RPMI7951 (cell line): ENCODE measurements around the gene MED10. TPM values are rescaled to one million over a fixed set of nuclear protein-coding genes. Genes with fewer than 3 reads are reported as not detected.
"Not testable (repeated sequence)": the region's sequence is repeated elsewhere in the genome, so short reads cannot be mapped to it uniquely, and the experiment has no call there.

Experiments used
- DNase-seq: peaks from one replicate; pipeline ENCODE4 v3.0.0-alpha.2; 2012; ENCODE audit warnings: low read depth
- total RNA-seq: library from RNA; depleted of rRNA; stranded (reverse); fragments of >200 nt; shearing (Covaris generic); gene quantifications from 2 replicates; pipeline ENCODE4 v1.2.3, GENCODE V29; 2014

MED10 gene
- total RNA-seq, 1 experiment from 2014 or later: 10.5 TPM

DNA sequence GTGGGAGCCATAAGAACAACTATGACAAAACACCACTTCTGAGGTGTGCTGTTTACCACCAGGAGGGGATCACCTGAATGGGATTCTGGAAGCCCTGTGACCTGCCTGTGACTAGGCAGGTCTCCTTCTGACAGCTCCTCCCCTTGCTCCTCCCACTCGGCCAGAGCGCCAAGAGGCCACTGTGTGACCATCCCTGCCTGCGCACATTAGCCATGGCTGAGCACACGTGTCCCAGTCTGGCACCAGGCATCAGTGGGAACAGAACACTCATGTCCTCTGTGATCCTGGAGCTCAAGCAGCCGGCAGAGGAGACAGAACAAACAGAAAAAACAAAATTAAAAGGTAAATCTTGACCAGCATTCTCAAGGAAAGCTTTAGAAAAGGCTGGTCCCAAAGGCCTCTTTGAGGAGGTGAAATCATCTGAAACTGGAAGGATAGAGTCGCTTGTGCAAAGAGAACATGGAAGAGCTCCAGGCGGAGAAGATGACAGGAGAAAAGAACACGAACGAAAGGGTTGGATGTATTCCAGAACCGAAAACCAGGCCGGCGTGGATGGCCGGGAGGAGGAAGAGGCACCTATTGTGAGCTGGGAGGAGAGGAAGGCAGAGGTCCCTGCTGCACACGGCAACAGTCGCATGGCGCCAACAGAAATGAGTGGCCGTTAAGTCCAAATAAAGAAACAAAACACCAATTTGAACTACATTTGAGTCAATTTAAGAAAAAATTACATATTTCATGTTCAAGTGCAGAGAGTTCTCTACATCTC lies 5.1 kb downstream of the MED10 start:
- DNase-seq: no peak

DNA sequence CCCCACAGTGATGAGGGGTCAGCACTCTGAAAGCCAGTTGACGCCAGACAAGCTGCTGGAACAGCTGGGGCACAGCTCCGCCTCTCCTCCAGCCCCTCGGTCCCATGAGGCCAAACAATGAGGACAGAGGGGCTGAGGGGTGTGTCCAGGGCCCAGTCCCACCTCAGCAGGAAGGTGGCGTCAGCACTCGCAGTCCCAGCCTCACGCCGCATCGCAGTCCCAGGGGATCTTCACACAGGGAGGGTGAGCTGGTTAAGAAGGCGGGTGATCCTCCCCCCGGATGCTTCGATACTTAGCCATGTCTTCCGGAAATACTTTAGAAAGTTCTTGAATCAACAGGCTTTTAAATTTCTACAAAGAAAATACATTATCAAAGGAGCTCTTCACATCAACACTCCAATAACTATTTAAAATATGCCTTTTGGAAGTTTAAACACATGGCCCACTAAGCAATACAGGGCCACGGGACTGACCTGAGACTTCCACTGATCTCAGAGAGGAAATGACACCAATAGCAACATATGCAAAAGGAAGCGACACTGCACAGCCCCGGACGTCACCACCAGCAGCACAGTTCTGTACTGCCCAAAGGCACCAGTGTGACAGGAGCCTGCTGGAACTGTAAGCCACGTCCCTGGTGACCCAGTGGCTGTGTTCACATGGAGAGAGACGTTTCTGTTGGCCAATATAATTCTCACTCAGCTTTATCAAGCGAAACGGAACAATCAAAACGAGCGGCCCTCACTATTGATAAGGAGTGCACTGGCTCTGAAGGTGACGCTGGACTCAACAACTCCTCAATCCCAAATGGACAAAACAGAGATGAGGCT lies 5.9 kb downstream of the MED10 start:
- no peak for DNase-seq

DNA sequence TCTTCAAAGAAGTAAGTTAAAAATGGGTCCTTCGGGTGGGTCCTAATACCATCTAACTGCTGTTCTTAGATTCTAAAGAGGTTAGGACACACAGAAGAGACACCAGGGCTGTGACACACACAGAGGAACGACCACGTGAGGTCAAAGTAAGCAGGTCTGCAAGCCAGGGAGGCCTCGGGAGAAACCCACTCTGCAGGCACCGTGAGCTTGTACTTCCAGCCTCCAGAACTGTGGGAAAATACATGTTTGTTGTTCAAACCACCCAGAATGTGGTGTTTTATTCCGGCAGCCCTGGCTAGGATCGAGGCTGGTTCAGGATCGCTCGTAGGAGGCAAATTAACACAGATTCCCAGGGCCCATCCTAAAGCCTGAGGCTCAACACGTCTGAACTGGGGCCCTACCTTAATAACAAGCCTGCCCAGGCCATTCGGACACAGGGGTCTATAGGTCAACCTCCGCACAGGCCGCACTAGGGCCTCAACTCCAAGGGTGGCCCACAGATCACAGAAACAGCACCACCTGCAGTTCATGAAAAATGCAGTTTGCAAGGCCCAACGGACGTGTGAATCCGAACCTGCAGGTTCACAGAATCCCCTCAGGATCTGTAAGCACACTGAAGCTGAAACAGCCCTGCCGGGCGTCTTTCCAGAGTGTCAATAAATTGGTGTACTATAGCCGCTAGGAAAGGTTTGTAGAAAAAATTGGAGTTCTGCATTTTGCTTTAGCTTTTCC lies 7.1 kb downstream of the MED10 start:
- DNase-seq: no peak

DNA sequence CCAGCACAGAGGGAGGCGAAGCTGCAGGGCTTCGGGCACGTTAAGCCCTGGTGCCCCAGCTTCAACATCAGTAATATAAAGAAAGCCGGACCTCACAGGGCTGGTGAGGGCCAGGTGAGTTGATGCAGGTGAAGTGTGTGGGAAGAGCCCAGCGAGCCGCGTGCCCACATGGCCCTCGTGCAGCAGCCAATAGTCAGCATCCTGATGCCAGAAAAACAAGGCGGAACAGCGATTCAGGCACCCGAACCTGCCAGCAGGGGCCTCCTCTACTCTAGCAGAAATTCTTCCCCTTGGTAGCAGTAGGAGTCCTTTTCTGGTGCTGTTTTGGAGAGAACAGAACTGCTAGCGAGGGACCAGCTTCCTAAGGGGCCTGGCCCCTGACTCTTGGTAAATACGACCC lies 7.8 kb downstream of the MED10 start:
- no peak for DNase-seq

DNA sequence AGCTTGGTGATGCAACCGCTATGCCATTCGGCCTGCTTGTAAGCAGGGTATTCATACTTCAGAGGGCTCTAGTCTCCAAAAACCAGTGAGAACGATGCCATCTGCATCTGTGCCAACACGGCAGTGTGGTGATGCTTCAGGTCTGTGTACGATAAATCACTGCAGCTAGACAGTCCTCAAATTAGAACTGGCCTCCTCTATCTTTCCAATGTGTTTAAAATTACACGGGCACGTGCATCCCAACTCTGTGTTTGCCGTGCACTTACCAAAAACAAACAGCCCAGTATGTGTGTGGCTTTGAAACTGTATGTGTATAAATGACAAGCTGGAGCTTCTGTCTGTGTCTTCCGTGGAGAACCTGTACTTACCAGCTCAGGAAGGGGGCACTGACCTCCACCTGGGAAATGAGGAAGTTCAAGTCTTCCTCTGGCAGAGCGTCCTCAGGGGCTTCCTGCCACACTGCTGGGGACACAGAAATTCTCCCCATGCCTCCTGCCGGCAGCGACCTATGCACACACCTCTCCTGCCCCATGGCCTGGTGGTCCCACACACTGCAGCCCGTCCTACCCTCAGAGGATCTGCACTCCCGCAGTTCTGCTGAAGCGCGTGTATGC lies 12.3 kb downstream of the MED10 start:
- DNase-seq: no peak

DNA sequence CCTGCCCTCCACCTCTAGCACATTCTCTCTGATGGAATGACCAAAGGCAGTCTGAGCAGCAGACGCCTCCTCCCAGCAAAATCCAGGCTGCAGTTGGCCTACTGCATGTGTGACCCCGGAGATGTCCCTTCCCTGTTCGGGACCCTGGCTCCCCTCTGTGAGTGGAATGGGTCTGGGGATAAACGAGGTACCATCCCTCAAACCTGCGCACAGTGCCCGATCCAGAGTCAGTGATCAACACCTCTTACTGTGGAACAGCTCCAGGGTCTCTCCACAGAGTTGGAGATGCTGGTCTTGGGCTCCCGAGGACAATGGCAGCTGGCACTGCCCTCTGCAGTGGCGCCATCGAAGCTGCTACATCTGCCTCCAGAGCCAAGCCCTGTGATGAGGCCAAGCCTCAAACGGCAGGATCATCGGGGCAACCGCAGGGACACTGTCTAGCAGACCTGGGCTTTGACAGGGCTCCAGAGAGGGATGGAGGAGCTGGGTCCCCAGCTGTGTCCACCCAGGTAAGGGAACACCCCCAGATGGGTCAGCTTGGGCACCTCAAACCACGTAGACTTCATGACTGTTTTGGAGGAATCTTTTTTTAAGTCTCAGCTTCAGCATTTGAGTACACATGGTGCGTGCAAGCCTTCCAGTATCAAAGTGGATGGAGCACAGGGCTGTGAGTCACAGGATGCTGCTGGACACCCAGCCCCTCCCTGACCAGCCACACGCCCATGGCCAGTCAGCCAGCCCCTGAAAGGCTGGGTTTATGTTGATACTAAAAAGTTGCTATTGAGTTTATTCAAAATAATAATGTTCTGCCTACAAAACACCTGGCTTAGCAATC lies 13.0 kb downstream of the MED10 start:
- DNase-seq: peak; percentile 81

DNA sequence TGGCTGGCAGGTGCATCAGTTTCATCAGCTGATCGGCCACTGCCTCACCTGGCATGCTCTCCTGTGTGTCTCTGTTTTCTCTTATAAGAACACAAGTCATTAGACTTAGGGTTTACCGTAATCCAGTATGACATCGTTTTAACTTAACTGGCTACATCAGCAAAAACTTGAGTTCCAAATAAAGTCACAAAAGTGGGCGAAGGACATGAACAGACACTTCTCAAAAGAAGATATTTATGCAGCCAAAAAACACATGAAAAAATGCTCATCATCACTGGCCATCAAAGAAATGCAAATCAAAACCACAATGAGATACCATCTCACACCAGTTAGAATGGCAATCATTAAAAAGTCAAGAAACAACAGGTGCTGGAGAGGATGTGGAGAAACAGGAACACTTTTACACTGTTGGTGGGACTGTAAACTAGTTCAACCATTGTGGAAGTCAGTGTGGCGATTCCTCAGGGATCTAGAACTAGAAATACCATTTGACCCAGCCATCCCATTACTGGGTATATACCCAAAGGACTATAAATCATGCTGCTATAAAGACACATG lies 14.8 kb downstream of the MED10 start:
- DNase-seq: not testable (repeated sequence)

DNA sequence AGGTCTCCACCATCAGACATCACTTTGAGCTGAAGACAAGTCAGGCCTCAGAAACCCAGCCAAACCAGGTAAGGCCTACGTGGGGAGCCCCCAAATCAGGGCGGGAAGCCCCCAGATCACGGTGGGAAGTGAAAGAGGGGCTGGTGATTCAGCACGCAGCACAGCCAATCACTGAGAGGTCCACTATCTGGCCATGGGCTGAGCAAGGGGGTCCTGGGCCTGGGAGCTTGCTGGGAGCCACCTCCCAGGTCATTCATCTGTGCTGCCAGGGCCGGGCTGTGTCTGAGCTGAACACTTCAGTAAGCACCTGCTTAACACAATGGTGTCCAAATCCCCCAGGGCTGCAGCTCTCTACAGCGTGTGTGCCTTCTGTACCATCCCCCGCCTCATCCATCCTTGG lies 15.5 kb downstream of the MED10 start:
- DNase-seq: no peak

DNA sequence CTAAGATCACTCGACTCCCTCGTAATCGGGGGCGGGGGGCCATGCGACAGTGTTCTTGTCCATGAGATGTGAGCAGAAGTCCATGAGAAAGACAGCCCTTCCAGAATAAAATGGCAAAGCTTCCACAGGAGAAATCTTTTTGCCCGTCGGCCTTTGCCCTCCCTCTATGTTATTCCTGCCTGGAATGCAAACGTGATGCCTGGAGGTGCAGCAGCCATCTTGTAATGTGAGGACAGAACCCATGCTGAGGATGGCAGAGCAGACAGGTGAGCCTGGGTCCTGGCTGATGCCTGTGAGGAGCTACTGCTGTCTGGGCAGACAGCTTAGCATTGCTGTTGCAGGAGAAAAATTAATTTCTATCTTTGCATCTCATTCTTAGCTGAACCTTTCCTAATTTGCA lies 17.2 kb downstream of the MED10 start:
- DNase-seq: no peak

DNA sequence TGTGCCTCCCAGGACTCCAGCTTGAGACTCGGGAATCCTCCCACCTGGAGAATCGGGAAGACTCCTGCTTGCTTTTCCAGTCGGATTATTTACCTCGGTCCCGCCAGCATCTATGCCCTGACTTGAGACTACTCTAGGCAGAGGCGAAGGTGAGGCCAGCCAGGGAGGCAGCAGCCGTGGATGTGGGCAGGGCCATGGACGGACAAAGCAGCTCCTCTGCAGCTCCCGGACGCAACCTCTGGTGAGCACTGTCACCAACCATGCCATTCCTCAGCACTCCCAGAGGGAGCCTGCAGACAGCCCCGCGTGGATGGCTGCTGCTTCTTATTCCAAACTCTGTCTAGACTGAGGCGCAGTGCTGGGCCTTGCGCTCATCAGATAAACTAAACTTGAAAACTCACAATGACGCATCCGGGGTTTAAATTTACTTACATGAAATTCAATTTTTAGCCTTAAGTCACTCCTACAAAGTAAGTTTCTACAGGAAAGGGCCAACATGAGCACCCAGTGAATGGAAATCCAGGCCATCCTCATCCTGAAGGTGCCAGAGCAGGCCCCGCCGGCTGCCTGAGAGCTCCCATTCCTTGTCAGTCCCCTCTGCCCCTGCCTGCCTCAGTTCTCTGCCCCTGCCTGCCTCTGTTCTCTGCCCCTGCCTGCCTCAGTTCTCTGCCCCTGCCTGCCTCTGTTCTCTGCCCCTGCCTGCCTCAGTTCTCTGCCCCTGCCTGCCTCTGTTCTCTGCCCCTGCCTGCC lies 17.8 kb downstream of the MED10 start:
- no peak for DNase-seq

DNA sequence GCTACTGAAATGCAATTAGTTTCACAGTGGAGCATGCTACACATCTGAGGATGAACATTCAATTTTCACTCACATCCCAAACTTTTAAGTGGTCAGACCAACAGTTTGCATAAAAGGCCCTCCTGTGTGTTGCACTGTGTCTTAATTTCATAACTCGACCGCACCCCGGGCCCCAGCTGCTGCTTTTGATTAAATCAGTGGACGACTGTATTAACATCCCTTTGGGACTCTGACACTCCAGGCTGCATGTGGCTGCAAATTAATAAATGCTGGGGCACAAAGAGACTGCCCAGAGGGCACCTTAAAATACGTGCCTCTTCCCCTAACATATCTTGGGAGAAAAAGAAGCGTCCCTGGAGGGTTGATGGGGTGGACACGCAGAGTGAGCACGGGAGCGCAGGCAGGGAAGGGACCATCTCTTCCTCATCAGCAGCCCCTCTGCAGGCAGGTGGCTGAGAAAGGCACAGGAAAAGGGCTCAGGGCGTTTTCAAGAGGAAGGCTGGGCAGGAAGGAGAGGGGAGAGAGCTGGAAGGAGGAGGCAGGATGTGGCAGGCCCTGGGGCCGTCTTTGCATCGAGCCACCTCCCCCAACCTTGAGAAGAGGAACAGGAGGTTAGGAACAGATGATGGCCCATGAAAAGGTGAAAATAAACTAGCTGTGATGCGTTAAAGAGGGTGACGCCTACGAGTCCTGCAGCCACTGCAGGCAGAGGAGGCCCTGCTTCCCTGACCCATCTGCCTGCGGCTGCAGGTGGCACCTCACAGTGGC lies 18.6 kb downstream of the MED10 start:
- peak; percentile 27 for DNase-seq

DNA sequence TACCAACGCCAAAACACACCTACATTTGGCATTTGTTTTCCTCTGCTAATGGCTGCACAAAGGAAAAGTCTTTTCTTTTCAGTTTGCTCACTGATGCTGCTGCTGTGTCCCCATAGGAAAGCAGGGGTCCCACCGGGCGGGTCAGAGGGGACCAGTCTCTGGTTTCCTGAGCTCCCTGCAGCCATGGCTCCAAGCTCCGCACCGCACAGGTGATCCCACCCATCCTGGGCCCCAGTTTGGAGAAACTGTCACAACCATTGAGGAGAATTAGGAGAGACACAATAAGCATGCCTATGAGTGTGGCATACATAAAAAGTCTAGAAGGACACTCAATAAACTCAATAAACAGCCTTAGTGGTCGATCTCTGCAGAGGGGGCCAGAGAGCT lies 19.9 kb downstream of the MED10 start:
- DNase-seq: no peak

DNA sequence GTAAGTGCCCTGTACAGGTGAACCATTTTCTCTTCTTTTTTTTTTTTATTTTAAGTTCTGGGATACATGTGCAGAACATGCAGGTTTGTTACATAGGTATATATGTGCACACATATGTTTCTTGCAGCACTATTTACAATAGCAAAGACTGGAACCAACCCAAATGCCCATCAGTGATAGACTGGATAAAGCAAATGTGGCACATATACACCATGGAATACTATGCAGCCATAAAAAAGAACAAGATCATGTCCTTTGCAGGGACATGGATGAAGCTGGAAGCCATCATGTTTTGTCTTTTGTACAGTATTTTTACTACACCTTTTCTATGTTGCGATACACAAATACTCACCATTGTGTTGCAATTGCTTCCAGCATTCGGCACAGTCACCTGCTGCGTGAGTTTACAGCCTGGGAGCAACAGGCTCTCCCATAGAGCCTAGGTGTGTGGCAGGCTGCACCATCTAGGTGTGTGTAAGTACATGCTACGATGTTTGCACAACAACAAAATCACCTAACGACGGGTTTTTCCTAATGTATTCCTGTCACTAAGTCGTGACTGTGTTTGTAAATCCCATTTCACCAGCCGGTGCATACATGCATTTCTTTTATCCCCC lies 20.4 kb downstream of the MED10 start:
- DNase-seq: not testable (repeated sequence)

DNA sequence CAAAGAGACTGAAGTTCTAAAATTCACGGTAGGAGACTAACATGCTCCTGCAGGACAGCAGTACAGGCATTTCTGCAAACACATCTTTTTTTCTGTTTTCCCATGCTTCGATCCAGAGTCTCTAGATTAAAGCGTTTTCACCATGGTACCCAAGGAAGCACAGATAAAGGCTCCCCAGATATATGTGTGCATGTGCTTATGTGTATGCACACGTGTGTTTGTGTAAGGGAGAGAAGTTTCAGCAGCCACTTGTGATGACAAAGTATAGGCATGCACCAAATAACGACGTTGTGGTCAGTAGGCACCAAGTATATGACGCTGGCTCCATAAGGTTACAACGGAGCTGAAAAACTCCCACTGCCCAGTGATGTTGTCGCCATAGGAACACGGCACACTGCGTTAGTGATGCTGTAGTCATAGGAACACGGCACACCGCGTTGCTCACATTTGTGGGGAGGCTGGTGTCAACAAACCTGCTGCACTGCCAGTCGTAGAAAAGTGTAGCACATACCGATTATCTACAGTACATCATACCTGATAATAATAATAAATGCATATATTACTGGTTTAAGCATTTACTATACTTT lies 21.7 kb downstream of the MED10 start:
- no peak for DNase-seq

DNA sequence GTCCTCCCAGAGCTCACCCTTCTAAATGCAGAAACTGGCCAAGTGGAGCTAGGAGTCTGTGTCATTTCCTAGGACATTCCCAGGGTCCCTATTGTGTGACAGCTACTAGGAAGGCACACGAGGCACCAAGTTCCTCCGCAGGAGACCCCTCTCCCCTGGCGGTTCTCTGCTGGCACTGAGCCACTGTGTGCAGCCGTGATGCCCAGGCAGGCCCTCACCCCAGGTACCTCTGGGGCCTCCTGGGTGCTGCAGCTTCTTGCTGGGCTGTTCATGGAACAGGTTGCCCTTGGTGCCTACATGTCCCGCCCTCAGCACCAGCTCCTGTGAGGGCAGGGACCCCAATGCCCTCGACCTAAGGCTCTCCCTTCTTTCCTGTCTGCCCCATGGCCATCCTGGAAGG lies 23.1 kb downstream of the MED10 start:
- no peak for DNase-seq

DNA sequence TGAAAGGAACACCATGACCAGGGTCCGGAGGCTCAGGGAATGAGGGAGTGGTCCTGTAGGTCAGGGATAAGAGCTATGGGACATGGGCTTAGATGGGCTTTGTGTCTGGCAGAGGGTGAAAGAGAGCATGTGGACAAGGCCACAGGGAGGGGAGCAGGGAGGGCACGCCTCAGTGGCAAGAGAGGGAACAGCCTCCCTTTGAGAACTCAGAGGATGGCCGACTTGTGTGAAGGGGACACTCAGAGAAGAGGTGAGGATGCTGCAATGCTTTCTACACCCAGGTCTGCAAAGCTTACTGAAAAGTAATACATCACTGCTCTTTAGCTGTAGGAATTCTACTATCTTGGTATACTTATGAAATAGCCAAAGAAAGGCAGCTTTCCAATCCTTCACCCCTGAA lies 23.5 kb downstream of the MED10 start:
- DNase-seq: no peak

DNA sequence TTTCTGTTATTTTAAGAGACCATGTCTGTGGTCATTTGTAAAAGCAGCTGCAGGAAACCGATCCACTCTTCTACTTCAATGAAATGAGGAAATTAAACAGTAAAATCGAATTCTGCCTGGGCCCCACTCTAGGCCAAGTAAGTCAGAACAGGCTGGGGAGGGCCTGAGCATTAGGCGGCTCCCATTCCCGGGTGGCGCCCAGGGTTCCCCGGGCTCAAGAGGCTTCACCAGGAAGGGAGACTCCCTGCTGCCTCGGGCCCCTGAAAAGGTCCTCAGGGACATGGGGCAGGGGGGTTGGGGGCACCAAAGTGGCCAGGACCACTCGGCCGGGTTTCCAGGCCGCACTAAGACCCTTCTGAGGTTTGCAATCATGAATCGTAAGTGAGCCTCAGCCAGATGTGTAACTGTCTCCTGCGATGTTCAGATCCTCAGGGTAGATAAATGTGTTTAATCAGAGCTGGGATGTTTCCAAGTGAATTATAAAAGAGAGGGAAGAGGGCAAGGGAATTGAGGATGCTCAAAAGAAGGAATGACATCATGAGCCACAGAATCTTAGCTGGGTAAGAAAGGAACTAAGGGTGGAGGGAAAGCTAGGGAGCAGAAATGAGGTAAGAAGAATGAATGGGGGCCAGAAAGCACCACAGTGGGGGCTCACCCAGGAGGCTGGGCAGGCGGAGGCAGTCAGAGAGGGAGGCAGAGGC lies 24.6 kb downstream of the MED10 start:
- DNase-seq: no peak
